Measurements from ENCODE around the gene SPATA17.

The SPATA17 gene

GRCh38 chr1:217876401-217876800 lies 245.3 kb downstream of the SPATA17 start:
- TF ChIP-seq CTCF (IDR thresholded peaks at IDR 0.05; ENCODE audit: low read depth, low read length, missing control alignments), result no peak
- in situ Hi-C loops (cut with HindIII; ENCODE audit: low sequenced_read_pairs), result no loop called here
- H3K4me3 ChIP-seq (ENCODE audit: low read depth, low read length), result no peak overlapping the region
- DNase-seq (ENCODE audit: low read depth), result no peak

GRCh38 chr1:217876896-217877295 lies 245.8 kb downstream of the SPATA17 start:
- in situ Hi-C loops (cut with HindIII; ENCODE audit: low sequenced_read_pairs), result no loop called here
- no peak for DNase-seq (ENCODE audit: low read depth)
- no peak overlapping the region for H3K4me3 ChIP-seq (ENCODE audit: low read depth, low read length)
- TF ChIP-seq CTCF (IDR thresholded peaks at IDR 0.05; ENCODE audit: low read depth, low read length, missing control alignments), result no peak

- in situ Hi-C loops (cut with HindIII; ENCODE audit: low sequenced_read_pairs), result no loop called here
- H3K4me3 ChIP-seq (ENCODE audit: low read depth, low read length), result no peak overlapping the region
- peak; percentile 23 for DNase-seq (ENCODE audit: low read depth)
- TF ChIP-seq CTCF (IDR thresholded peaks at IDR 0.05; ENCODE audit: low read depth, low read length, missing control alignments), result no peak
These were observed 250.0 kb downstream of the SPATA17 start for GRCh38 chr1:217881131-217881543.

GRCh38 chr1:217881607-217882332 lies 250.6 kb downstream of the SPATA17 start:
- in situ Hi-C loops (cut with HindIII; ENCODE audit: low sequenced_read_pairs), result no loop called here
- no peak overlapping the region for H3K4me3 ChIP-seq (ENCODE audit: low read depth, low read length)
- no peak for DNase-seq (ENCODE audit: low read depth)
- TF ChIP-seq CTCF (IDR thresholded peaks at IDR 0.05; ENCODE audit: low read depth, low read length, missing control alignments), result no peak

GRCh38 chr1:217885181-217885580 lies 254.0 kb downstream of the SPATA17 start:
- in situ Hi-C loops (cut with HindIII; ENCODE audit: low sequenced_read_pairs), result no loop called here
- no peak overlapping the region for H3K4me3 ChIP-seq (ENCODE audit: low read depth, low read length)
- no peak for DNase-seq (ENCODE audit: low read depth)
- no peak for TF ChIP-seq CTCF (IDR thresholded peaks at IDR 0.05; ENCODE audit: low read depth, low read length, missing control alignments)

GRCh38 chr1:217888328-217888727 lies 257.2 kb downstream of the SPATA17 start:
- no peak overlapping the region for H3K4me3 ChIP-seq (ENCODE audit: low read depth, low read length)
- TF ChIP-seq CTCF (IDR thresholded peaks at IDR 0.05; ENCODE audit: low read depth, low read length, missing control alignments), result no peak
- DNase-seq (ENCODE audit: low read depth), result no peak
- in situ Hi-C loops (cut with HindIII; ENCODE audit: low sequenced_read_pairs), result no loop called here

All from astrocyte of the cerebellum (primary cell).